Fibroblast of upper back skin (primary cell): Measurements from ENCODE around the gene ING2.

Source experiments
- DNase-seq: peaks from one replicate; pipeline ENCODE4 v3.0.0-alpha.2; 2013

ING2 gene

GRCh38 chr4:183499801-183500200, 5.1 kb upstream of the ING2 start:
- no peak for DNase-seq

GRCh38 chr4:183503497-183504063, 1.3 kb upstream of the ING2 start:
- no peak for DNase-seq

- DNase-seq, result peak; percentile 98
These were observed 561 bp upstream of the ING2 start for GRCh38 chr4:183504064-183504929.

GRCh38 chr4:183505611-183506388, 942 bp downstream of the ING2 start:
- DNase-seq, result peak; percentile 84

GRCh38 chr4:183506389-183506735, 1.5 kb downstream of the ING2 start:
- DNase-seq, result no peak

GRCh38 chr4:183507925-183508696, 3.3 kb downstream of the ING2 start:
- no peak for DNase-seq

GRCh38 chr4:183508697-183509335, 4.0 kb downstream of the ING2 start:
- DNase-seq, result no peak

- DNase-seq, result no peak
These were observed 10.6 kb downstream of the ING2 start for GRCh38 chr4:183515411-183515810.

GRCh38 chr4:183517194-183517593, 12.3 kb downstream of the ING2 start:
- DNase-seq, result no peak

- DNase-seq, result no peak
These were observed 12.9 kb downstream of the ING2 start for GRCh38 chr4:183517781-183518180.

GRCh38 chr4:183522821-183523220, 18.0 kb downstream of the ING2 start:
- DNase-seq, result no peak

GRCh38 chr4:183527326-183527725, 22.5 kb downstream of the ING2 start:
- no peak for DNase-seq

GRCh38 chr4:183532821-183533220, 28.0 kb downstream of the ING2 start:
- DNase-seq, result peak; percentile 89

- DNase-seq, result no peak
These were observed 28.8 kb downstream of the ING2 start for GRCh38 chr4:183533698-183534097.

- peak; percentile 10 for DNase-seq
These were observed 35.7 kb downstream of the ING2 start for GRCh38 chr4:183540410-183541009.

- no peak for DNase-seq
These were observed 36.3 kb downstream of the ING2 start for GRCh38 chr4:183541010-183541751.

- peak; percentile 10 for DNase-seq
These were observed 36.8 kb downstream of the ING2 start for GRCh38 chr4:183541752-183542040.

GRCh38 chr4:183543435-183543834, 38.6 kb downstream of the ING2 start:
- no peak for DNase-seq

GRCh38 chr4:183544109-183544508, 39.3 kb downstream of the ING2 start:
- DNase-seq, result no peak

GRCh38 chr4:183546376-183546775, 41.5 kb downstream of the ING2 start:
- no peak for DNase-seq

GRCh38 chr4:183548306-183548705, 43.4 kb downstream of the ING2 start:
- no peak for DNase-seq
